GM23248 (cell line): Measurements from ENCODE around the gene SNRNP200.

ENCODE experiments used
- EZH2 ChIP-seq: fragments of 200-600 bp; sonication (generic); IDR thresholded peaks from 2 replicates; pipeline ENCODE4 v1.6.1; 2018; ENCODE audit warnings: antibody characterized with exemption, mild to moderate bottlenecking; ENCODE audit not compliant: insufficient read depth, poor library complexity, severe bottlenecking
- EZH2phosphoT487 ChIP-seq: fragments of 200-600 bp; sonication (generic); IDR thresholded peaks from 2 replicates; pipeline ENCODE4 v1.6.1; 2018; ENCODE audit warnings: antibody characterized with exemption, moderate library complexity, mild to moderate bottlenecking, low read depth; ENCODE audit not compliant: insufficient read depth

- no peak for TF ChIP-seq EZH2
- no peak for TF ChIP-seq EZH2phosphoT487
Observed at GRCh38 chr2:96347395-96347794, 42.0 kb upstream of the SNRNP200 start.
